ENCODE data around the gene UPK3A. TPM values are rescaled to one million over a fixed set of nuclear protein-coding genes. Genes with fewer than 3 reads are reported as not detected.

Gene UPK3A
- polyA plus RNA-seq, 1 of the 3 experiments (the other 2 are of a cell fraction) = not detected

DNA sequence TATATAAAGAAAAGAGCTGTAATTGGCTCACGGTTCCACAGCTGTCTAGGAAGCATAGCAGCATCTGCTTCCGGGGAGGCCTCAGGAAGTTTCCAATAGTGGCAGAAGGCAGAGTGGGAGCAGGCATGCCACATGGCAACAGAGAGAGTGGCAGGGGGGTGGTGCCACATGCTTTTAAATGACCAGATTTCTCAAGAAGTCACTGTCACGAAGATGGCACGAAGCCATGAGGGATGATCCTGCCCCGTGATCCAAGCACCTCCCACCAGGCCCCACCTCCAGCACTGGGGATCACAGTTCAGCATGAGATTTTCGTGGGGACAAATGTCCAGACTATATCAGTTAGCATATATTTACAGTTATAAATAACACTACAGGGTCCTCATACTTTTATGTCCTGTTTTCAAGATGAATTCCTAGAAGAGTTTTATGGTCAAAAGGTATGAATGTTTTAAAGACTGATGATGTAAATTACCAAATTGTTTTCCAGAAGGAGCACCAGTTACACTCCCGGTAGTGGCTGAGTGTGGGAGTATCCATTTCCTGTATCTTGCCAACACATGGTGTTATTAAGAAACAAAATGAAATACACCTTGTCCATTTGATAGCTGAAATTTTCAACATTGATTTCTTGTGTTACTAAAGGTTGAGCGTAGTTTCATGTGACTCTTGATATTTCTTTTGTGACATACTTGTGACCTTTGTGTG is 44.2 kb downstream of the UPK3A start:
- Histone ChIP-seq H3K36me3 (replicated peaks in 1 of 2; ENCODE audit: control insufficient read depth in 1 of 2, insufficient read depth in 2 of 2, low read length in 1 of 2) (peaks cover 0 to 20% of the 10 kb centered on the region in 2 experiments), H3K9me2 (no peaks in the 10 kb centered on the region), H3F3A (replicated peaks; ENCODE audit: insufficient read depth) (peaks cover 6% of the 10 kb centered on the region), H3K27me3 (ENCODE audit: insufficient read depth) (no peaks in the 10 kb centered on the region), H3K9ac (no peak overlapping the region), H2AFZ (ENCODE audit: low read depth) (no peak overlapping the region), H3K4me2 (no peak overlapping the region), H3K4me1 (ENCODE audit: control insufficient read depth in 1 of 2, insufficient read depth in 2 of 2, low read depth in 1 of 2, low read length in 1 of 2) (peaks cover 0 to 34% of the 10 kb centered on the region in 2 experiments; a peak in 2 of 4 replicates), H3K9me3 (no peaks in the 10 kb centered on the region), H3K27ac (ENCODE audit: low read depth in 2 of 2, low read length in 1 of 2) (peak overlapping the region; percentile 17 to 95; a peak in 3 of 4 replicates), H3K79me2 (ENCODE audit: insufficient read depth) (no peaks in the 10 kb centered on the region), H3K4me3 (ENCODE audit: low read depth in 2 of 2, low read length in 1 of 2) (no peak overlapping the region), H4K20me1 (ENCODE audit: insufficient read depth) (no peaks in the 10 kb centered on the region)
- 77% methylated on average over 8 of the region's 8 CpGs for WGBS (ENCODE audit: low lambda C conversion rate)
- ChIA-PET CTCF (interaction anchor here (0.8 to 1.1 kb wide), 2 partner anchors 18 to 113 kb away, joined by 3 read pairs; no protein-coding TSS in a partner anchor), POLR2A (interaction anchor here (0.6 kb wide), 1 partner anchor 48 kb away, joined by 3 read pairs; no protein-coding TSS in a partner anchor)
- TF ChIP-seq MXI1 (IDR thresholded peaks at IDR 0.05; ENCODE audit: low read depth, low read length) = peak; percentile 96
- peak; percentile 45 for TF ChIP-seq CHD2 (IDR thresholded peaks at IDR 0.05; ENCODE audit: low read length, partially characterized antibody)
- no peak for TF ChIP-seq RFX5 (IDR thresholded peaks at IDR 0.05; ENCODE audit: low read length)
- peak; percentile 77 for DNase-seq

- H3K4me1 ChIP-seq (ENCODE audit: control insufficient read depth in 1 of 2, insufficient read depth in 2 of 2, low read depth in 1 of 2, low read length in 1 of 2) = peaks cover 0 to 34% of the 10 kb centered on the region in 2 experiments; a peak in 2 of 4 replicates
- 56% methylated on average over 11 of the region's 12 CpGs for WGBS (ENCODE audit: low lambda C conversion rate)
- no peaks in the 10 kb centered on the region for H3K79me2 ChIP-seq (ENCODE audit: insufficient read depth)
- peaks cover 6% of the 10 kb centered on the region for H3F3A ChIP-seq (replicated peaks; ENCODE audit: insufficient read depth)
- no peaks in the 10 kb centered on the region for H3K9me3 ChIP-seq
- H3K27me3 ChIP-seq (ENCODE audit: insufficient read depth) = no peaks in the 10 kb centered on the region
- H3K36me3 ChIP-seq (replicated peaks in 1 of 2; ENCODE audit: control insufficient read depth in 1 of 2, insufficient read depth in 2 of 2, low read length in 1 of 2) = peaks cover 0 to 24% of the 10 kb centered on the region in 2 experiments
- no peak overlapping the region for H3K4me2 ChIP-seq
- ChIA-PET CTCF (interaction anchor here (1.1 kb wide), 1 partner anchor 112 kb away, joined by 3 read pairs; no protein-coding TSS in a partner anchor), POLR2A (interaction anchor here (0.7 kb wide), 1 partner anchor 10 kb away, joined by 3 read pairs; no protein-coding TSS in a partner anchor)
- no peak overlapping the region for H2AFZ ChIP-seq (ENCODE audit: low read depth)
- H3K27ac ChIP-seq (ENCODE audit: low read depth in 2 of 2, low read length in 1 of 2) = peak overlapping the region; percentile 17 to 95; a peak in 3 of 4 replicates
- no peak overlapping the region for H3K4me3 ChIP-seq (ENCODE audit: low read depth in 2 of 2, low read length in 1 of 2)
- TF ChIP-seq CHD2 (IDR thresholded peaks at IDR 0.05; ENCODE audit: low read length, partially characterized antibody) = peak; percentile 93
- TF ChIP-seq ELF1 (IDR thresholded peaks at IDR 0.05) = no peak
- TF ChIP-seq RAD21 (IDR thresholded peaks at IDR 0.05; ENCODE audit: low read length) = peak; percentile 24; the same call in 1 of the 2 replicates
- peak; percentile 38; the same call in 1 of the 2 replicates for TF ChIP-seq GATA2 (CRISPR knock-in tag; IDR thresholded peaks at IDR 0.05)
- TF ChIP-seq MXI1 (IDR thresholded peaks at IDR 0.05; ENCODE audit: low read depth, low read length) = peak; percentile 97
- no peak for TF ChIP-seq EZH2phosphoT487 (IDR thresholded peaks at IDR 0.05; ENCODE audit: borderline replicate concordance, low read depth)
- TF ChIP-seq, protein P1, sequence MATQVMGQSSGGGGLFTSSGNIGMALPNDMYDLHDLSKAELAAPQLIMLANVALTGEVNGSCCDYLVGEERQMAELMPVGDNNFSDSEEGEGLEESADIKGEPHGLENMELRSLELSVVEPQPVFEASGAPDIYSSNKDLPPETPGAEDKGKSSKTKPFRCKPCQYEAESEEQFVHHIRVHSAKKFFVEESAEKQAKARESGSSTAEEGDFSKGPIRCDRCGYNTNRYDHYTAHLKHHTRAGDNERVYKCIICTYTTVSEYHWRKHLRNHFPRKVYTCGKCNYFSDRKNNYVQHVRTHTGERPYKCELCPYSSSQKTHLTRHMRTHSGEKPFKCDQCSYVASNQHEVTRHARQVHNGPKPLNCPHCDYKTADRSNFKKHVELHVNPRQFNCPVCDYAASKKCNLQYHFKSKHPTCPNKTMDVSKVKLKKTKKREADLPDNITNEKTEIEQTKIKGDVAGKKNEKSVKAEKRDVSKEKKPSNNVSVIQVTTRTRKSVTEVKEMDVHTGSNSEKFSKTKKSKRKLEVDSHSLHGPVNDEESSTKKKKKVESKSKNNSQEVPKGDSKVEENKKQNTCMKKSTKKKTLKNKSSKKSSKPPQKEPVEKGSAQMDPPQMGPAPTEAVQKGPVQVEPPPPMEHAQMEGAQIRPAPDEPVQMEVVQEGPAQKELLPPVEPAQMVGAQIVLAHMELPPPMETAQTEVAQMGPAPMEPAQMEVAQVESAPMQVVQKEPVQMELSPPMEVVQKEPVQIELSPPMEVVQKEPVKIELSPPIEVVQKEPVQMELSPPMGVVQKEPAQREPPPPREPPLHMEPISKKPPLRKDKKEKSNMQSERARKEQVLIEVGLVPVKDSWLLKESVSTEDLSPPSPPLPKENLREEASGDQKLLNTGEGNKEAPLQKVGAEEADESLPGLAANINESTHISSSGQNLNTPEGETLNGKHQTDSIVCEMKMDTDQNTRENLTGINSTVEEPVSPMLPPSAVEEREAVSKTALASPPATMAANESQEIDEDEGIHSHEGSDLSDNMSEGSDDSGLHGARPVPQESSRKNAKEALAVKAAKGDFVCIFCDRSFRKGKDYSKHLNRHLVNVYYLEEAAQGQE (IDR thresholded peaks at IDR 0.05; ENCODE audit: low read depth, low read length) = no peak
- peak in 1 of 2 experiments; percentile 92; a peak in 2 of 4 replicates for TF ChIP-seq EP300 (IDR thresholded peaks at IDR 0.05; ENCODE audit: borderline replicate concordance in 1 of 2, low read depth in 1 of 2, low read length in 1 of 2)
- peak; percentile 98 for TF ChIP-seq FOXJ3 (CRISPR knock-in tag; IDR thresholded peaks at IDR 0.05)
- peak; percentile 93 for TF ChIP-seq RCOR1 (IDR thresholded peaks at IDR 0.05; ENCODE audit: low read length)
- TF ChIP-seq SIN3A (IDR thresholded peaks at IDR 0.05; ENCODE audit: borderline replicate concordance, low read depth, low read length) = 0 out of 2 replicates have a peak, but pooled peaks have one; percentile 45
- no peaks in the 10 kb centered on the region for H3K9me2 ChIP-seq
- no peaks in the 10 kb centered on the region for H4K20me1 ChIP-seq (ENCODE audit: insufficient read depth)
- peak; percentile 94 for DNase-seq
- no peak overlapping the region for H3K9ac ChIP-seq
These were observed 44.8 kb downstream of the UPK3A start for GRCh38 chr22:45329530-45329936.

Data from SK-N-SH (cell line).